Renal pelvis (tissue), 4 donors: Measurements from ENCODE around the gene CCDC85C. TPM values are rescaled to one million over a fixed set of nuclear protein-coding genes. Genes with fewer than 3 reads are reported as not detected.

Experiments
- DNase-seq: peaks from one replicate; pipeline ENCODE4 v3.0.0-alpha.2; 2013
- polyA plus RNA-seq, 3 donors: library from polyadenylated mRNA; unstranded; fragments of 120-200 nt; gene quantifications; one replicate each; pipeline ENCODE4 v1.2.1, GENCODE V29; 2013; ENCODE audit not compliant: insufficient read length in 3 of 3

The CCDC85C gene
- polyA plus RNA-seq, 3 donors: 28.9 to 36.7 (median 34.5) TPM

- DNase-seq: peak; percentile 42
These were observed 123.8 kb downstream of the CCDC85C start, which contains the start of gene SETD3 for GRCh38 chr14:99479906-99480869. SETD3 (minus strand) TSS chr14:99480859; CDS start chr14:99465805, 15,054 bp downstream.

GRCh38 chr14:99479160-99479905, 124.7 kb downstream of the CCDC85C start:
- DNase-seq: peak; percentile 38

GRCh38 chr14:99478128-99478527, 125.9 kb downstream of the CCDC85C start:
- no peak for DNase-seq

DNA sequence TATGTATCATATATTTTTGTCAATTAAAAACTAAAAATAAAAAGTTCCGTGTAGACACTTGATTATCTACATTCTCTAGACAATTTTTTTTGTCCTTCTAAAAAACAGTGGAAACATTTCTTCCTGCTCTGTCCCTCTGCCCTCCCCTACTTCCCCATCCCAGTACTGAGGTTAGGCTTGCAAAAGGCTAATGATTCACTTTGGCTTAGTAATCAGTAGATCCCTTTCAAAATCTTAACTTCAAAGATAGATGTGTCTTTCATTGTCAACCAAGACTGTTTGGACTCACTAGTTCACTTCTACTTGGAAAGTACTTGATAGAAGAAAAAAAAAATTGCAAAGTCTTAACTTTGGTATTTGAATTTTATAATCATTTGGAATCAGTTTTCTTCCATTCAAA, 127.1 kb downstream of the CCDC85C start:
- no peak for DNase-seq

DNA sequence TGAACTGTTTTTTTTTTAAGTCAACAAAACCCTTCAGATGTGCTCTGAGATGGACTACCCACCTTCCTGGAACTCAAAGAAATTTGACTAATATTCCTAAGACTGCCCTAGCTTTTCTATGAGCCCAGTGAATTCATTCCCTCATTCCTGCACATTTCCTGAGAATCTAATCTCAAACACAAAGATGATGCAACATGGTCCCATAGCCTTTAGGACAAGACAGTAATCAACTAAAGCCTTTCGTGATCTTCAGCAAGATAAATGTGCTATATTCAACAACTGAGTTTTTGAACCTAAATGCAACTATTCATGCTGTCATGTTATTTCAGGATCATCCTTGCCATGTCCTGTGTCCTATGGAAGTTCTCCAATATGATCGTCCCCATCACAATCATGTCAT, 128.3 kb downstream of the CCDC85C start:
- DNase-seq: no peak

GRCh38 chr14:99475179-99475578, 128.8 kb downstream of the CCDC85C start:
- no peak for DNase-seq

DNA sequence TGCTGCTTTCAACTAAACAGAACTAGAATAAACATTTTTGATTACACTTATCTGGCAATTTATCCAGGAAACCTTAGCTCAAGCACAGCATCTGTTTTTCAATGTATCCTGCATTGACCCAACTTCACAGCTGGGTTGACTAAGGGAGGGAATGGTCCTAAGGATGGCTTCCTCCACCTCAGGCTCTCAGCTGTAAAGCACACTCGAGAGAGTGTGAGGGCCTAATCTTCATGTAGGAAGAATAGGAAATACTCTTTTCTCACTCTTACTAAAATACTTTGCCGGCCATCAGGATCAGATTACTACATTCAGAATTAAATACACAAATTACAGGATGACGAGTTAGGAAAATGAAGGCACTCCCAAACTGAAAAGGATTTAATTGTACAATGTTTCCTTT, 130.5 kb downstream of the CCDC85C start:
- no peak for DNase-seq

GRCh38 chr14:99472937-99473336, 131.1 kb downstream of the CCDC85C start:
- no peak for DNase-seq

- no peak for DNase-seq
These were observed 132.3 kb downstream of the CCDC85C start for GRCh38 chr14:99471731-99472130.

- no peak for DNase-seq
These were observed 135.0 kb downstream of the CCDC85C start for GRCh38 chr14:99468836-99469592.

- DNase-seq: no peak
These were observed 135.9 kb downstream of the CCDC85C start for GRCh38 chr14:99468081-99468480.

DNA sequence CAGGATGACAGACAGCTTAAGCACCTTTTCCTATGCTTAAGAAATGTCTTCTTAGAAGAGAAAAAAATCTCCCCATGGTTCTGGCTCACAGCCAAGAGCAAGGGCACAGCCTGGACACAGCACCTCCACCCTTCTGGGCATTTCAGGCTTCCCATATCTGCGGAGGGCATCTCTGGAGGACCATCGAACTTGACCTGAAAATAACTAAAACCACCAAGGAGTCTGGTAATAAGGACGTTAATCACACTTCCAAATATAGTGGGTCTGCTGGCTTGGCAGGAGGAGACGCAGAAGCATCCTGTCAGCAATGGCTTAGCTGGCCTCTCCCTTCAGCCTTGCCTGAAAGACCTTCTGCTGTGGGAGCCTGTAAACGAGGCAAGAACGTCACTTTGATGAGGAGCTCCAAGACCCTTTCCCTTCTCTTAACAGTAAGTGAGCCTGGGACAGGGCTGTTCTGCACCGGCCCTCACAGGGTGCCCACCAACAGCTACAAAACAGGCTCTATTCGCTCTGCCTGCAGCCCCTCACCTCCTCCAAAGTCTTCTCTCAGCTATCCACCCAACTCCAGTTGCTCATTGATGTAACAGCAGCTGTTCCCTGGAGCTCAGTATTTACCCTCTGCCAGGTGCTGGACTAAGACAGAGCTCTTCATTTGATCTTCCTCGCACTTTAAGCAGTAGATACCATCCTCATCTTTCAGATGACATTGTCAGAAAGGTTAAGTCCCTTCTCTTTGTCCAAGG, 136.5 kb downstream of the CCDC85C start:
- DNase-seq: no peak

- no peak for DNase-seq
These were observed 137.2 kb downstream of the CCDC85C start for GRCh38 chr14:99466758-99467157.

- DNase-seq: no peak
These were observed 138.7 kb downstream of the CCDC85C start for GRCh38 chr14:99465288-99465687.

- no peak for DNase-seq
These were observed 140.0 kb downstream of the CCDC85C start for GRCh38 chr14:99463974-99464373.

GRCh38 chr14:99462210-99462609, 141.8 kb downstream of the CCDC85C start:
- no peak for DNase-seq

GRCh38 chr14:99461411-99462085, 142.5 kb downstream of the CCDC85C start:
- no peak for DNase-seq

DNA sequence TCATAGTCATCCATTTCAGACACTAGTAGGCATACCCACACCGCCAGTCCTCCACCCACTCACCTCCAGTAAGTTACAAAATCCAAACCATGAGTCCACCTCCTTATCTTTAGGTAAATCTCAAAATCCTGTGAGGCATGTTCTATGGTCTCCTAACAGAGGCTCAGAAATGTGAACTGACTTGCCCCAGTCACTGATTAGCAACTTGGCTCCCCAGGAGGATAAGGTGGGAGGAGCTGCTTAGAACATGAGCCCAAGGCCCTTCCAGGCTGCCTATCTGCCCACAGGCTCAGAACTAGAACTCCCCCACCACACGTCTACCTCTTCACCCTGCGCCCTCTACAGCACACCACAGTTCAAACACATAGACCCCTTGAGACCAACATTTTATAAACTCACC, 143.2 kb downstream of the CCDC85C start:
- no peak for DNase-seq

- no peak for DNase-seq
These were observed 144.4 kb downstream of the CCDC85C start for GRCh38 chr14:99459481-99460100.

GRCh38 chr14:99454246-99454645, 149.8 kb downstream of the CCDC85C start:
- DNase-seq: no peak
